ENCODE measurements around the gene PERM1. TPM values are rescaled to one million over a fixed set of nuclear protein-coding genes. Genes with fewer than 3 reads are reported as not detected.
A peak's percentile ranks its signal among the peaks of the same experiment; 100 is the strongest.

Gene PERM1
- total and polyA plus RNA-seq, 2 of the 13 experiments (the other 11 are each of a cell fraction or from before 2014, with no cell fraction given): 0.04 to 0.29 TPM

DNA sequence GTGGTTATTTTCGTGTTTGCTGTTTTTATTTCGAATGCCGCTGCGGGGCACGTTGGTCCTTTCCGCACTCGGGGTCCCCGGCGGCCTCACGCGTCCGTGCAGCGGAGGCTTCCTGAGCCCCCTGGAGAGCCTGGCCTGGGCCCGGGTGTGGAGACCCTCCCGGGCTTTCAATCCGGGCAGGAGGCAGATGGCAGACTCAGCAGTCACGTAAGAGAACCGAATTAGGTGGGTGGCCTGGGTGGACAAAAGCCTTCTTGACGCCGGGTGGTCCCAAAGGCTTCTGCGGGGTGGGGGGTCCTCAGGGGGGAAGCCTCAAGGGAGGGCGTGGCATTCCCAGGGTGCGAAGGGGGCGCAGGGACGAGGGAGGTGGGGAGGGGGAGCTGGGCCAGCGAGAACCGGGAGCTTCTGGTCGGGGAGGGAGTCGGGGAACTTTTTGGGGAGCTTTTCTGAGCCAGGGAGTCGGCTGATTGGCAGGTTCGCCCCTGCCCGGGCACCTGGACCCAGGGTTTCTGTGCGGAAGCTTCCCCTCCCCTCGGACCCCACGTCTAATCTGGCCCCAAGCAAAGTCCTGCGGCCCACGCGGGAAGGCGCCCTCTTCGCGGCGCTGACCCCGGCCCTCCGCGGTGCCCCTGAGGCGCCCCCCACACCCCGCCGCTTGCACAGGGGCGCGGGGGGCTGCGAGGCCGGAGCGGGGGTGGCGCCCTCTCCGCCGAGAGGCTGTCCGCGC is 19.3 kb upstream of the PERM1 start (continued):
- TF ChIP-seq ZC3H13 (CRISPR knock-in tag; IDR thresholded peaks at IDR 0.05) (0 out of 2 replicates have a peak, but pooled peaks have one; percentile 25), HDAC6 (IDR thresholded peaks at IDR 0.05; ENCODE audit: low read depth, low read length) (no peak), SUZ12 (IDR thresholded peaks at IDR 0.05; ENCODE audit: low read depth, low read length) (no peak), MTA3 (CRISPR knock-in tag; IDR thresholded peaks at IDR 0.05) (no peak), ZNF720 (CRISPR knock-in tag; IDR thresholded peaks at IDR 0.05) (no peak), ZFP82 (CRISPR knock-in tag; IDR thresholded peaks at IDR 0.05; ENCODE audit: borderline replicate concordance) (peak; percentile 25; the same call in 1 of the 2 replicates), ZNF713 (CRISPR knock-in tag; IDR thresholded peaks at IDR 0.05) (no peak), ZNF879 (CRISPR knock-in tag; IDR thresholded peaks at IDR 0.05) (no peak), ZNF891 (CRISPR knock-in tag; IDR thresholded peaks at IDR 0.05) (no peak), ZEB1 (IDR thresholded peaks at IDR 0.05; ENCODE audit: insufficient replicate concordance, low read depth) (no peak), JUND (CRISPR knock-in tag; IDR thresholded peaks at IDR 0.05) (no peak), ZNF562 (CRISPR knock-in tag; IDR thresholded peaks at IDR 0.05; ENCODE audit: borderline replicate concordance) (no peak), TMF1 (CRISPR knock-in tag; IDR thresholded peaks at IDR 0.05; ENCODE audit: low read depth) (peak; percentile 36; the same call in 1 of the 2 replicates)
- TF ChIP-seq, protein P1, sequence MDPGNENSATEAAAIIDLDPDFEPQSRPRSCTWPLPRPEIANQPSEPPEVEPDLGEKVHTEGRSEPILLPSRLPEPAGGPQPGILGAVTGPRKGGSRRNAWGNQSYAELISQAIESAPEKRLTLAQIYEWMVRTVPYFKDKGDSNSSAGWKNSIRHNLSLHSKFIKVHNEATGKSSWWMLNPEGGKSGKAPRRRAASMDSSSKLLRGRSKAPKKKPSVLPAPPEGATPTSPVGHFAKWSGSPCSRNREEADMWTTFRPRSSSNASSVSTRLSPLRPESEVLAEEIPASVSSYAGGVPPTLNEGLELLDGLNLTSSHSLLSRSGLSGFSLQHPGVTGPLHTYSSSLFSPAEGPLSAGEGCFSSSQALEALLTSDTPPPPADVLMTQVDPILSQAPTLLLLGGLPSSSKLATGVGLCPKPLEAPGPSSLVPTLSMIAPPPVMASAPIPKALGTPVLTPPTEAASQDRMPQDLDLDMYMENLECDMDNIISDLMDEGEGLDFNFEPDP (CRISPR knock-in tag; conservative IDR thresholded peaks at IDR 0.05): no peak
- TF ChIP-seq, protein P2, sequence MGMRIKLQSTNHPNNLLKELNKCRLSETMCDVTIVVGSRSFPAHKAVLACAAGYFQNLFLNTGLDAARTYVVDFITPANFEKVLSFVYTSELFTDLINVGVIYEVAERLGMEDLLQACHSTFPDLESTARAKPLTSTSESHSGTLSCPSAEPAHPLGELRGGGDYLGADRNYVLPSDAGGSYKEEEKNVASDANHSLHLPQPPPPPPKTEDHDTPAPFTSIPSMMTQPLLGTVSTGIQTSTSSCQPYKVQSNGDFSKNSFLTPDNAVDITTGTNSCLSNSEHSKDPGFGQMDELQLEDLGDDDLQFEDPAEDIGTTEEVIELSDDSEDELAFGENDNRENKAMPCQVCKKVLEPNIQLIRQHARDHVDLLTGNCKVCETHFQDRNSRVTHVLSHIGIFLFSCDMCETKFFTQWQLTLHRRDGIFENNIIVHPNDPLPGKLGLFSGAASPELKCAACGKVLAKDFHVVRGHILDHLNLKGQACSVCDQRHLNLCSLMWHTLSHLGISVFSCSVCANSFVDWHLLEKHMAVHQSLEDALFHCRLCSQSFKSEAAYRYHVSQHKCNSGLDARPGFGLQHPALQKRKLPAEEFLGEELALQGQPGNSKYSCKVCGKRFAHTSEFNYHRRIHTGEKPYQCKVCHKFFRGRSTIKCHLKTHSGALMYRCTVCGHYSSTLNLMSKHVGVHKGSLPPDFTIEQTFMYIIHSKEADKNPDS (CRISPR knock-in tag; IDR thresholded peaks at IDR 0.05): no peak
- TF ChIP-seq, protein P3, sequence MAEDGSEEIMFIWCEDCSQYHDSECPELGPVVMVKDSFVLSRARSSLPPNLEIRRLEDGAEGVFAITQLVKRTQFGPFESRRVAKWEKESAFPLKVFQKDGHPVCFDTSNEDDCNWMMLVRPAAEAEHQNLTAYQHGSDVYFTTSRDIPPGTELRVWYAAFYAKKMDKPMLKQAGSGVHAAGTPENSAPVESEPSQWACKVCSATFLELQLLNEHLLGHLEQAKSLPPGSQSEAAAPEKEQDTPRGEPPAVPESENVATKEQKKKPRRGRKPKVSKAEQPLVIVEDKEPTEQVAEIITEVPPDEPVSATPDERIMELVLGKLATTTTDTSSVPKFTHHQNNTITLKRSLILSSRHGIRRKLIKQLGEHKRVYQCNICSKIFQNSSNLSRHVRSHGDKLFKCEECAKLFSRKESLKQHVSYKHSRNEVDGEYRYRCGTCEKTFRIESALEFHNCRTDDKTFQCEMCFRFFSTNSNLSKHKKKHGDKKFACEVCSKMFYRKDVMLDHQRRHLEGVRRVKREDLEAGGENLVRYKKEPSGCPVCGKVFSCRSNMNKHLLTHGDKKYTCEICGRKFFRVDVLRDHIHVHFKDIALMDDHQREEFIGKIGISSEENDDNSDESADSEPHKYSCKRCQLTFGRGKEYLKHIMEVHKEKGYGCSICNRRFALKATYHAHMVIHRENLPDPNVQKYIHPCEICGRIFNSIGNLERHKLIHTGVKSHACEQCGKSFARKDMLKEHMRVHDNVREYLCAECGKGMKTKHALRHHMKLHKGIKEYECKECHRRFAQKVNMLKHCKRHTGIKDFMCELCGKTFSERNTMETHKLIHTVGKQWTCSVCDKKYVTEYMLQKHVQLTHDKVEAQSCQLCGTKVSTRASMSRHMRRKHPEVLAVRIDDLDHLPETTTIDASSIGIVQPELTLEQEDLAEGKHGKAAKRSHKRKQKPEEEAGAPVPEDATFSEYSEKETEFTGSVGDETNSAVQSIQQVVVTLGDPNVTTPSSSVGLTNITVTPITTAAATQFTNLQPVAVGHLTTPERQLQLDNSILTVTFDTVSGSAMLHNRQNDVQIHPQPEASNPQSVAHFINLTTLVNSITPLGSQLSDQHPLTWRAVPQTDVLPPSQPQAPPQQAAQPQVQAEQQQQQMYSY (CRISPR knock-in tag; IDR thresholded peaks at IDR 0.05): no peak
- TF ChIP-seq, protein P4, sequence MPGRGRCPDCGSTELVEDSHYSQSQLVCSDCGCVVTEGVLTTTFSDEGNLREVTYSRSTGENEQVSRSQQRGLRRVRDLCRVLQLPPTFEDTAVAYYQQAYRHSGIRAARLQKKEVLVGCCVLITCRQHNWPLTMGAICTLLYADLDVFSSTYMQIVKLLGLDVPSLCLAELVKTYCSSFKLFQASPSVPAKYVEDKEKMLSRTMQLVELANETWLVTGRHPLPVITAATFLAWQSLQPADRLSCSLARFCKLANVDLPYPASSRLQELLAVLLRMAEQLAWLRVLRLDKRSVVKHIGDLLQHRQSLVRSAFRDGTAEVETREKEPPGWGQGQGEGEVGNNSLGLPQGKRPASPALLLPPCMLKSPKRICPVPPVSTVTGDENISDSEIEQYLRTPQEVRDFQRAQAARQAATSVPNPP (CRISPR knock-in tag; IDR thresholded peaks at IDR 0.05): 0 out of 2 replicates have a peak, but pooled peaks have one; percentile 9
